ENCODE results near the gene S100A14. TPM values are rescaled to one million over a fixed set of nuclear protein-coding genes. Genes with fewer than 3 reads are reported as not detected.
"Not testable (repeated sequence)": the region's sequence is repeated elsewhere in the genome, so short reads cannot be mapped to it uniquely, and the experiment has no call there.

Gene S100A14
- total RNA-seq, 1 donor, result 0.36 TPM

GRCh38 chr1:153588482-153588881 is 27.6 kb downstream of the S100A14 start:
- Histone ChIP-seq H3K4me3 (ENCODE audit: insufficient read depth, low read length) (no peak overlapping the region), H2AFZ (ENCODE audit: low read length) (no peak overlapping the region), H3K79me2 (ENCODE audit: insufficient read depth, low read length) (no peaks in the 10 kb centered on the region), H3K4me1 (ENCODE audit: insufficient read depth, low read length) (peaks cover 9% of the 10 kb centered on the region), H4K20me1 (ENCODE audit: insufficient read depth, low read length) (no peaks in the 10 kb centered on the region), H3K36me3 (ENCODE audit: insufficient read depth, low read length) (no peaks in the 10 kb centered on the region), H3K4me2 (ENCODE audit: insufficient read depth, low read length) (no peak overlapping the region), H3K9me3 (ENCODE audit: low read depth, low read length) (no peaks in the 10 kb centered on the region), H3K27ac (ENCODE audit: low read depth, low read length) (no peak overlapping the region), H3K27me3 (ENCODE audit: insufficient read depth, low read length) (no peaks in the 10 kb centered on the region)
- TF ChIP-seq CTCF (IDR thresholded peaks at IDR 0.05; ENCODE audit: extremely low read depth, low read depth, low read length), result no peak
- DNase-seq (ENCODE audit: insufficient read length, low spot score, missing footprints), result no peak

GRCh38 chr1:153588033-153588432 is 28.1 kb downstream of the S100A14 start:
- DNase-seq (ENCODE audit: insufficient read length, low spot score, missing footprints); H3K79me2 ChIP-seq (ENCODE audit: insufficient read depth, low read length); H3K36me3 ChIP-seq (ENCODE audit: insufficient read depth, low read length); H3K9me3 ChIP-seq (ENCODE audit: low read depth, low read length); H3K4me1 ChIP-seq (ENCODE audit: insufficient read depth, low read length); H4K20me1 ChIP-seq (ENCODE audit: insufficient read depth, low read length); H3K4me2 ChIP-seq (ENCODE audit: insufficient read depth, low read length); H3K4me3 ChIP-seq (ENCODE audit: insufficient read depth, low read length); H2AFZ ChIP-seq (ENCODE audit: low read length); H3K27me3 ChIP-seq (ENCODE audit: insufficient read depth, low read length); H3K27ac ChIP-seq (ENCODE audit: low read depth, low read length): not testable (repeated sequence)

GRCh38 chr1:153587314-153587713 is 28.8 kb downstream of the S100A14 start:
- H3K27me3 ChIP-seq (ENCODE audit: insufficient read depth, low read length), result no peaks in the 10 kb centered on the region
- H4K20me1 ChIP-seq (ENCODE audit: insufficient read depth, low read length), result no peaks in the 10 kb centered on the region
- peaks cover 9% of the 10 kb centered on the region for H3K4me1 ChIP-seq (ENCODE audit: insufficient read depth, low read length)
- H3K4me2 ChIP-seq (ENCODE audit: insufficient read depth, low read length), result no peak overlapping the region
- TF ChIP-seq CTCF (IDR thresholded peaks at IDR 0.05; ENCODE audit: extremely low read depth, low read depth, low read length), result no peak
- H3K36me3 ChIP-seq (ENCODE audit: insufficient read depth, low read length), result no peaks in the 10 kb centered on the region
- H3K9me3 ChIP-seq (ENCODE audit: low read depth, low read length), result no peaks in the 10 kb centered on the region
- no peak for DNase-seq (ENCODE audit: insufficient read length, low spot score, missing footprints)
- H3K27ac ChIP-seq (ENCODE audit: low read depth, low read length), result no peak overlapping the region
- no peaks in the 10 kb centered on the region for H3K79me2 ChIP-seq (ENCODE audit: insufficient read depth, low read length)
- H3K4me3 ChIP-seq (ENCODE audit: insufficient read depth, low read length), result no peak overlapping the region
- H2AFZ ChIP-seq (ENCODE audit: low read length), result no peak overlapping the region

- Histone ChIP-seq H3K4me3 (ENCODE audit: insufficient read depth, low read length) (no peak overlapping the region), H3K4me2 (ENCODE audit: insufficient read depth, low read length) (no peak overlapping the region), H3K27ac (ENCODE audit: low read depth, low read length) (no peak overlapping the region), H2AFZ (ENCODE audit: low read length) (no peak overlapping the region), H3K36me3 (ENCODE audit: insufficient read depth, low read length) (no peaks in the 10 kb centered on the region), H3K9me3 (ENCODE audit: low read depth, low read length) (no peaks in the 10 kb centered on the region), H3K4me1 (ENCODE audit: insufficient read depth, low read length) (peaks cover 9% of the 10 kb centered on the region), H3K79me2 (ENCODE audit: insufficient read depth, low read length) (no peaks in the 10 kb centered on the region), H3K27me3 (ENCODE audit: insufficient read depth, low read length) (no peaks in the 10 kb centered on the region), H4K20me1 (ENCODE audit: insufficient read depth, low read length) (no peaks in the 10 kb centered on the region)
- DNase-seq (ENCODE audit: insufficient read length, low spot score, missing footprints), result no peak
- no peak for TF ChIP-seq CTCF (IDR thresholded peaks at IDR 0.05; ENCODE audit: extremely low read depth, low read depth, low read length)
Observed at GRCh38 chr1:153586347-153586746, 29.8 kb downstream of the S100A14 start.
